ENCODE results near the gene ARHGEF28.

The ARHGEF28 gene

DNA sequence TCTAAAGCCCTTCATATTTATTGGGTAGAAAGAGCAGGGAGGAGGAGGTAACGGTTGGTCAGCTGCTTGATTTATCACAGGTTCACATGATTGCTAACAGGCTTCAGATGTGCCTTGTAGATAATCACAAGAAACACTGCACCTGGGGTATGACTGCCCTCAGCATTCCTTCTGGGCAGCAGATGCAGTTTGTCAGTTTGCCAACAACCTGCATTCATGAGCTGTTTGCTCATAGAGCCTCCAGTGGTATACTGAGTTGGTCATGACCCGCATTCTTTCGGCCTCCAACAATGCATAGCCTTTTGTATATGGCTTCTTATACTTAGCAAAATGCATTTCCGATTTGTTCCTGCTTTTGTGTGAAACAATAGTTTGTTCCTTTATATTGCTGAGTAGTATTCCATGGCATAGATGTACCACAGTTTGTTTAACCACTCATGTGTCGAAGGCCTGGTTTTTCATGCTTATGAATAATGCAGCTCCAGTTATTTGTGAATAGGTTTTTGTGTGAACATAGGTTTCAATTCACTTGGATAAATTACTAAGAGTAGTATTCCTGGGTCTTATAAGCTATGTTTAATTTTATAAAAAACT, 83.6 kb downstream of the ARHGEF28 start:
- H3K27ac Mint-ChIP-seq, result no peak overlapping the region
- DNase-seq (no peak), ATAC-seq (no peak)
- H3K4me3 Mint-ChIP-seq, result no peak overlapping the region
- H3K27me3 Mint-ChIP-seq, result peaks cover 13% of the 10 kb centered on the region
- no peaks in the 10 kb centered on the region for H3K4me1 Mint-ChIP-seq
- H3K36me3 Mint-ChIP-seq (ENCODE audit: low read depth), result no peaks in the 10 kb centered on the region
- peaks cover 7% of the 10 kb centered on the region for H3K9me3 Mint-ChIP-seq

DNA sequence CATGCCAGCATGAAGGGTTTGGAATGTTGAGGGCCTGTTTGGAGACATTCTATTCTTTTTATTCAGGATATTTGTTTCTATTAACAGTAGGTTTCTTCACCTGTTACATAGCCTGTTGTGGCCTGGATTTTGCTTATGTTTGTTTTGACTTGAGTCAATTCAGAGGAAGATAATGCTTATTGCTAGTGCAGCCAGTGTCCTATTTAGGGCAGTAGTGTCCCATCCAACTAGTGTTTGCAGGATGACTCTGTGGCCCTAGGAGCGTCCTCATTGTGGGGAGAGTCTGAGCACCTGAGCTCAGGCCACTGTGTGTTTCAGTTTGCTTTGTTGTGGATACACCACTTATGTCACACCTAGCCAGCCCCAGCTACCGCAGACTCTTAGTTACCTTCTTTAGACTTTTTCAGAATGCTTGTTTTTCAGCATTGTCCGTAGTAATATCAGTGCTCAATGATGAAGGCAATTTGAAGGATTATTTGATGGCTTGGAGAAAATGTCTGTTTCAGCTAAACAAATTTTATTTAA, 90.3 kb downstream of the ARHGEF28 start:
- Mint-ChIP-seq H3K4me1 (no peaks in the 10 kb centered on the region), H3K27me3 (peaks cover 20% of the 10 kb centered on the region), H3K27ac (no peak overlapping the region), H3K36me3 (ENCODE audit: low read depth) (no peaks in the 10 kb centered on the region), H3K4me3 (no peak overlapping the region), H3K9me3 (no peaks in the 10 kb centered on the region)
- ATAC-seq, result no peak
- no peak for DNase-seq

DNA sequence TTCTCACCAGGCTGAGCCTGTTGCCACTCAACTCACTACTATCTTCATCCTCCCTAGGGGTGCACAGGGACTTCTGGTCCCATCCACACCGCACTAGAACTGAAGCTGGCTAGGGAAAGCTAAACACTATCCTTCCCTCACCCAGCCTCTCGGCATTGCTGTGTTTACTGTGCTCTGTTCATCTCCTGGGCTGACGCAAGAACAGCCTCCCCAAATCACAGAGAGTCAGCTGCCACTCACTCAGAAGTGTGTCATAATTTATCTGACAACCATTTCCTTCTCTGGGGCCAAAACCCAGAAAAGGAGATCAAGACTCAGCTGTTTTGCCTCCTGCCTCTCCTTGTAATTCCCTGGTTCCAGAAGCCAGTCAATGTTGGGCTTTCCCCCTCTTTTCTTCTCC, 92.8 kb downstream of the ARHGEF28 start:
- no peak for DNase-seq
- Mint-ChIP-seq H3K4me3 (no peak overlapping the region), H3K27me3 (peaks cover 15% of the 10 kb centered on the region), H3K9me3 (no peaks in the 10 kb centered on the region), H3K36me3 (ENCODE audit: low read depth) (no peaks in the 10 kb centered on the region), H3K4me1 (no peaks in the 10 kb centered on the region), H3K27ac (no peak overlapping the region)
- no peak for ATAC-seq

DNA sequence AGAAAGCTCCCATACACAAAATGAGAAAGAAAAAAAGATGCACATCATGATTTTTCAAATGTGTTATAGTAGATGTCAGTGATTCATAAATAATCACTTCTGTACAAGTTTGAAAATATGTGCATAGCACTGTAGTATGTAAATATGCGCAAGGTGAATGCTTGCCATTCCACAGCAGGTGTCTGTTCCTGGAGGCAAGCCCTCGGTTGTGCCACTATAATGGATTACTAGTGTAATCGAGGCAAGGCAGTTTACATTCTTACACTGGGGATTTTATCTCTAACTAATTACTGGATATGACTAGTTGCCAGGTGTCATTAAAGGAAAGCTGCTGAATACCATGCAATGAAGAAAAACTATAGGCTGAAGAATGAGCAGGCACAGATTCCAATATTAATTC, 93.6 kb downstream of the ARHGEF28 start:
- no peaks in the 10 kb centered on the region for H3K4me1 Mint-ChIP-seq
- no peak overlapping the region for H3K27ac Mint-ChIP-seq
- no peak for ATAC-seq
- H3K36me3 Mint-ChIP-seq (ENCODE audit: low read depth), result no peaks in the 10 kb centered on the region
- H3K27me3 Mint-ChIP-seq, result peaks cover 11% of the 10 kb centered on the region
- no peak for DNase-seq
- no peaks in the 10 kb centered on the region for H3K9me3 Mint-ChIP-seq
- no peak overlapping the region for H3K4me3 Mint-ChIP-seq

DNA sequence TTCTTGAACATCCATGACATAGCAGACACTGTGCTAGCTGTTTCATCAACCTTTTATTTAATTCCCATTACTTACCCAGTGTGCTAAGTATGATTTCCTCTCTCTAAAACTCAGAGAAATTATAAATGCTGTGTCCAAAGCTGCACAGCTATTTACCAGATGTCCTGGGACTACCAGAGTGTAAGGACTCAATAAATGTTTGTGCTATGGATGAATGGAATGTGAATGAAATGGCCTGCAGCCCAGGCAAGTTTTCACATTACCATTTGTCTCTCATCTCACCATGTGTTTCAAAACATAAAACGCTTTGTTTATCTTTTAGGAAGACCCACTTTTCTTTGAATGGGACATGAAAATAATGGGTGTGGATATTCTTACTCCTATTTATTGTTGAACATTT, 96.2 kb downstream of the ARHGEF28 start:
- Mint-ChIP-seq H3K36me3 (ENCODE audit: low read depth) (no peaks in the 10 kb centered on the region), H3K4me1 (no peaks in the 10 kb centered on the region), H3K4me3 (no peak overlapping the region), H3K27ac (no peak overlapping the region), H3K27me3 (peaks cover 6% of the 10 kb centered on the region), H3K9me3 (no peaks in the 10 kb centered on the region)
- DNase-seq, result no peak
- no peak for ATAC-seq

DNA sequence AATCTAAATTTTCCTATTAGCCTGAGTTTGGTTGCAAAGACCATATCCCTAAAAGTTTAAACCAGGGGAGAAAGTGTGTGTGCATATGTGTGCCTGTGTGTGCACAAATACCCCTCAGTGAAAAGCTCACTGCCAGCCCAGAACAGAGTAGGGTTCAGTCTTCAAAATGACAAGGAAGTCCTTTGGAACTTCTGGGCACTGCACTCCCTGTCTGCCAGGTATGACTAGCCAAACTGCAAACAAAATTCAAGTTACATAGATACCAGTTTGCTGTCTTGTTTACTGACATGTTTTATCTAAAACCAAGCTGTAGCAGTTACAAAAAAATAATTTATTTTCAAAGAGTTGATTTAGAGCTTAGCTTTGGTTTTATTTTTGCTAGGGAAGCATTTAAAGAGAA, 100.1 kb downstream of the ARHGEF28 start:
- no peaks in the 10 kb centered on the region for H3K36me3 Mint-ChIP-seq (ENCODE audit: low read depth)
- ATAC-seq, result no peak

DNA sequence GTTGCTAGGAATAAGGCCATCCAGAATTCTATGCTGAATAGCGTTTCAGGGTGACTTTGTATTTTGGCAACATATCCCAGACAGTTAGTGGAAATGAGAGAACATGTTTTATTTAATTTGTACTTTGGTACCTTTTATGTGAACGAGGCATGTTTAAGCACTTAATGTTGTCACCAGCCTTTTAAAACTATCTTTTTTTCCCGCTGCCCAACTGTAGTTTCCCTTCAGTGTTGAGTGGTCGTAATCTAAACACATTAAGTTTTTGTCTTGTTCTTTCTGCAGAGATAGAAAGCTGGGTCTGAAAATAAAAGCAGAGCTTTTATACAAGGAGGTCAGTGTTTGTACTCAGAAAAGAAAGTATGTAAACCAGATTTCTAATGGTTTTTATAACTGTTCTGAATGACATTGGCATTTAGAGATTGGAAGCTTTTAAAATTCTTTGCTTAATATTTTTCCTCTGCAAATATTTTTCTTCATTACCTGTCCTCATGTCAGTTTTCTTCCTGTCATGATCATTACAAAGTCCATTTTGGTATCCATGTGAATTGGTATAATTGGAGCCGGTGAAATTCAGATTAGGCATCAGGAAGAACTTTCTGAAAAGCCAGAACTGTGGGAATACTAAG, 100.7 kb downstream of the ARHGEF28 start:
- Mint-ChIP-seq H3K27ac (no peak overlapping the region), H3K27me3 (no peaks in the 10 kb centered on the region)

More for the DNA sequence above, 100.1 kb downstream of the ARHGEF28 start:
- Mint-ChIP-seq H3K4me3 (no peak overlapping the region), H3K27ac (no peak overlapping the region), H3K4me1 (no peaks in the 10 kb centered on the region), H3K9me3 (no peaks in the 10 kb centered on the region), H3K27me3 (no peaks in the 10 kb centered on the region)
- no peak for DNase-seq

DNA sequence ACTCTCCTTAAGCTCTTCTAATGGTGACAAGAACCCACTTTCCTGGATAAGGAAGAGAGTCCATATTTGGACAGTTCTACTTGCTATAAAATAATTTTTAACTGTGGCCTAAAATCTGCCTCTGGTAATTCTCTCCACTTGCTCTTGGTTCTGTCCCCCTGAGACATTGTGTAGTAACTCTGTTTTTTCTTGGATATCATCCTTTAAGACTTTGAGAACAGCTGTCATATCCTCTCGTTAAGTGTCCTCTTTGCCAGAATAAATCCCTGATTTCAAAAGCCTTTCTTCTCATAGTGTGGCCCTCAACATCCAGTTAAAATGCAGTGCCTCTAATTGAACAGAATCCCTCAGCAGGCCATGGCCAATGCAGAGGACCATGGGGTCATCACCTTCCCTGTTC, 101.5 kb downstream of the ARHGEF28 start:
- Mint-ChIP-seq H3K4me3 (no peak overlapping the region), H3K27ac (no peak overlapping the region), H3K9me3 (no peaks in the 10 kb centered on the region), H3K27me3 (no peaks in the 10 kb centered on the region), H3K36me3 (ENCODE audit: low read depth) (no peaks in the 10 kb centered on the region), H3K4me1 (no peaks in the 10 kb centered on the region)
- no peak for ATAC-seq
- no peak for DNase-seq

More for the DNA sequence above, 100.7 kb downstream of the ARHGEF28 start:
- no peaks in the 10 kb centered on the region for H3K4me1 Mint-ChIP-seq
- DNase-seq (no peak), ATAC-seq (no peak)
- H3K36me3 Mint-ChIP-seq (ENCODE audit: low read depth), result no peaks in the 10 kb centered on the region
- H3K4me3 Mint-ChIP-seq, result no peak overlapping the region
- no peaks in the 10 kb centered on the region for H3K9me3 Mint-ChIP-seq

DNA sequence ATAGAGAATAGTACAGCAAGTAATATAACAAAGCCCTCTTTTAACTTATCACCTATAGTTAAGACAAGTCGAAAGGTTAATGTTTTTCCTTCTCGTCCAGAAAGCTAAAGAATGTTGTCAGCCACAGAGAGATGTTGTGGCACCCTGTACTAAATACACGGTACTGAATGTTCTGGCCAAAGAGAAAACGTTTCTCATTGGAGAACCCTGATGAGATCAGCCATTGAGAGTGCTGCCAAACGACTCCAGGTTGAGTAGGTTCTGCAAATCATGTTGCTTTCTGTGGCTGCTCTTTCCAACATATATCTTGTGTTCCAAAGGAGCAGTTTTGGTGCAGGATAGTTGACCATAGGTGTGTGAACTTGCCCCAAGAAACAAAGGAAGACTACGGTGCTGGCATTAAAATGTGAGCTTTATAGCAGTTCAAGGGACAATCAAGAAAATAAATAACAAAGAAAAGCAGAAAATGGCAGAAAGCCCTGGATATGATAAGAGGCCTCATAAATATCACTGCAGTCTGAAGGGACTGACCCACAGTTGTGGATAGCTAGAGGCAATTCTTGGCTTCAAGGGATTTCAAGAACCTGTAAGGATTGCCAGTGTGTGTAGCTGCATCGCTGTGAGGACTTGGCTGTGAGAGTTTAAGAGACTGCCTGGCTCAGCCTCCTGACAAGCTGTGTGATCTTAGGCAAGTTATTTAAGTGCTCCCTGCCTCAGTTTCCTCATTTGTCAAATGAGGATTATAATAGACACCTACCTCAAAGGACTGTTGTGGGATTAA, 102.7 kb downstream of the ARHGEF28 start:
- no peaks in the 10 kb centered on the region for H3K27me3 Mint-ChIP-seq
- H3K4me3 Mint-ChIP-seq, result no peak overlapping the region
- no peak for DNase-seq
- H3K9me3 Mint-ChIP-seq, result no peaks in the 10 kb centered on the region
- H3K36me3 Mint-ChIP-seq (ENCODE audit: low read depth), result no peaks in the 10 kb centered on the region
- no peak for ATAC-seq
- H3K27ac Mint-ChIP-seq, result no peak overlapping the region
- H3K4me1 Mint-ChIP-seq, result no peaks in the 10 kb centered on the region

DNA sequence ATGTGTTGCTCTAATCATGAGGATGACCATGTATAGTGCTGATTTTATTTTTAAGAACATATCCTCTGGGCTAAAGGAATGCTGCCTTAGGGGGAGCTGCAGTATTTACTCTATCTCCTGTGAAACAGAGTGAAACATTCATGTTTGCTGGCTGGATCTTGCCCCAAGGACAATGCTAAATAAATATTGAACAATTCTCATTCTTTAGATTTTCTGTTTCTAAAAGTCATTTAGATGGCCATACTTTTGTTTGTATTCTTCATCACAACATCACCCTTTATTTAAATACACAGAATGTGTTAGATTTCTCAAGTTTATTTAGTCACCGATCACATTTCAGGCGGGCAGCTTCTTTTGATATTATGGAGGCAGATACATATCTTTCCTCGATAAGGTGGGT, 103.3 kb downstream of the ARHGEF28 start:
- Mint-ChIP-seq H3K27ac (no peak overlapping the region), H3K4me3 (no peak overlapping the region), H3K9me3 (no peaks in the 10 kb centered on the region), H3K4me1 (no peaks in the 10 kb centered on the region), H3K27me3 (peaks cover 2% of the 10 kb centered on the region), H3K36me3 (ENCODE audit: low read depth) (no peaks in the 10 kb centered on the region)
- no peak for ATAC-seq
- DNase-seq, result no peak

DNA sequence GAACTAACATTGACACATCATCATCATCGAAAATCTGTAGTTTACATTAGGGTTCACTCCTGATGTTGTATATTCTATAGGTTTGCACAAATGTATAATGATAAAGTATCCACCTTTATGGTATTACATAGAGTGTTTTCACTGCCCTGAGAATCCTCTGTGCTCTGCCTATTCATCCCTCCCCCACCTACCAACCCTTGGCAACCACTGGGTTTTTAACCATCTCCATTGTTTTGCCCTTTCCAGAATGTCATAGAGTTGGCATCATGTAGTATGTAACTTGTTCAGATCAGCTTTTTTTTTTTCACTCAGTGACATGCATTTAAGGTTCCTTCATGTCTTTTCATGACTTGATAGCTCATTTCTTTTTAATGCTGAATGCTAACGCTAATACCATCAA, 106.0 kb downstream of the ARHGEF28 start:
- no peaks in the 10 kb centered on the region for H3K4me1 Mint-ChIP-seq
- H3K4me3 Mint-ChIP-seq, result no peak overlapping the region
- ATAC-seq (no peak), DNase-seq (no peak)
- H3K27me3 Mint-ChIP-seq, result peaks cover 2% of the 10 kb centered on the region
- no peak overlapping the region for H3K27ac Mint-ChIP-seq
- H3K36me3 Mint-ChIP-seq (ENCODE audit: low read depth), result no peaks in the 10 kb centered on the region
- no peaks in the 10 kb centered on the region for H3K9me3 Mint-ChIP-seq

DNA sequence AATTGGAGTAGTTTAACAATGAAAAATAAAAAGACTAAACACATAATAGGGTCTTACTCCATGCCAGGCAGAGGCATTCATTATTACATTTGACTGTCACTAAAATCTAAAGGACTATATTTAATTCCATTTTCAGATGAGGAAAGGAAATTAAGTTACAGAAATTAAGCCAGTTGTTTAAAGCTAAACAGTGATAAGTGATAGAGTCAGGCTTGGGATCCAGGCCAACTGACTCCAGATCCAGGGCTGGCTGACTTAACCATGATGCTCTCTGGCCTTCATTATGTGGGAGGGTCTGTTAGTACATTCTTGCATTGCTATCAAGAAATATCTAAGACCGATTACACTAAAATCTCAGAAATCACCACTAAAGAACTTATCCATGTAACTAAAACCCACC, 107.2 kb downstream of the ARHGEF28 start:
- Mint-ChIP-seq H3K27me3 (peaks cover 2% of the 10 kb centered on the region), H3K9me3 (no peaks in the 10 kb centered on the region), H3K4me1 (no peaks in the 10 kb centered on the region), H3K4me3 (no peak overlapping the region), H3K36me3 (ENCODE audit: low read depth) (no peaks in the 10 kb centered on the region), H3K27ac (no peak overlapping the region)
- no peak for ATAC-seq
- DNase-seq, result no peak

DNA sequence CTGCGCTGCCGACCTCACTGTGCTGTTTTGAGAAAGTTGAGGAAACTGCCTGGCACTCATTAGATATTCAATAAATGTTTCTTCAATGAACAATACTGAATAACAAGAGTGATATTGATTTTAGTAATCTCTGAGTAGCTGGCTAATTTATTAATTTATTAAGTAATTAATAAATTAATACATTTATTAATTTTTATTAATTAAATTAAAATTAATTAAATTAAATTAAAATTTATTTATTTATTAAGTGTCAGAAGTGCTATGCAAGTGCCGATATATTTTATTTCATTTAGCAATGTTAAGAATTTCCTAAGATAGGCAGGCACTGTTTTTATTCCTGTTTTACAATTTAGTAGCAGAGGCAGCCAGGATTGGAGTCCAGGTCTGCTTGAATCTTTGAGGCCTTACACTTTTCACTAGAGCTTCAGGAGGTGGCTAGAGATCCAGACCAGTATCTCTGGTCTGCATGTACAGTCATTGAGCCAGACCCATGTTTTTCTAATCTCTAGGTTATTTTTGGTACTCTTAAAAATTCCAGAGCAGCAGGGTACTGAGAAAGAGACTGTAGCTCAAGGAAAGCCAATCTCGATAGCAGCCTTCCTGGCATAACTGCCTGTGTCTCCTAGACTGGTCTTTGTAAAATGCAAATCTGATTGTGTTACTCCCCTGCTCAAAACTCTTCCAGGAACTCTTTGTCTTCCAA, 109.2 kb downstream of the ARHGEF28 start:
- Mint-ChIP-seq H3K4me3 (no peak overlapping the region), H3K27ac (no peak overlapping the region), H3K36me3 (ENCODE audit: low read depth) (no peaks in the 10 kb centered on the region), H3K27me3 (peaks cover 2% of the 10 kb centered on the region), H3K9me3 (no peaks in the 10 kb centered on the region), H3K4me1 (no peaks in the 10 kb centered on the region)
- ATAC-seq, result no peak
- no peak for DNase-seq

DNA sequence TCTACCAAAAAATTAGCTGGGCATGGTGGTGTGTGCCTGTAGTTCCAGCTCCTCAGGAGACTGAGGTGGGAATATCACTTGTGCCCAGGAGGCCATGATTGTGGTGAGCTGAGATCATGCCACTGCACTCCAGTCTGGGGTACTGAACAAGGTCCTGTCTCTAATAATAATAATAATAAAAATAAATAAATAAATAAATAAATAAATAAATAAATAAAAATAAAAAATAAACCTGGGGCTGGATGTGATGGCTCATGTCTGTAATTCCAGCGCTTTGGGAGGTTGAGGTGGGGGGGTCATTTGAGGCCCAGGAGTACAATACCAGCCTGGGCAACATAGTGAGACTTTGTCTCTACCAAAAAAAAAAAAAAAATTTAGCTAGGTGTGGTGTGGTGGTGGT, 113.7 kb downstream of the ARHGEF28 start:
- H3K9me3 Mint-ChIP-seq, result no peaks in the 10 kb centered on the region
- no peak for DNase-seq
- H3K4me1 Mint-ChIP-seq, result no peaks in the 10 kb centered on the region
- no peak overlapping the region for H3K4me3 Mint-ChIP-seq
- no peak for ATAC-seq
- H3K36me3 Mint-ChIP-seq (ENCODE audit: low read depth), result no peaks in the 10 kb centered on the region
- H3K27me3 Mint-ChIP-seq, result no peaks in the 10 kb centered on the region
- H3K27ac Mint-ChIP-seq, result no peak overlapping the region

Data from activated naive CD8-positive, alpha-beta T cell treated with anti-CD3 and anti-CD28 coated beads, Interleukin-2, amount 50 U/mL, for 24 hours (primary cell).